Dermis microvascular lymphatic vessel endothelial cell (primary cell): ENCODE results near the gene MAVS. TPM values are rescaled to one million over a fixed set of nuclear protein-coding genes. Genes with fewer than 3 reads are reported as not detected.

Experiments used
- DNase-seq, 2 donors: peaks; one replicate each; pipeline versions ENCODE4 v3.0.0 to v3.0.0-alpha.2; 2010; ENCODE audit warnings: low read depth in 2 of 2
- total RNA-seq: library from RNA; depleted of rRNA; stranded (reverse); fragments of >200 nt; gene quantifications from 2 replicates; pipeline ENCODE4 v1.2.1, GENCODE V29; 2014

Gene MAVS
- 14.5 and 18.0 TPM in 2 replicates for total RNA-seq

- peak; percentile 59 to 88 for DNase-seq
Measured at GRCh38 chr20:3846740-3847428, at the start of gene MAVS. TSS of gene MAVS (plus strand) at chr20:3846834. CDS start at chr20:3854625, 7,791 bp downstream.

- DNase-seq = no peak
Measured at GRCh38 chr20:3797226-3797545, 49.4 kb upstream of the MAVS start.

GRCh38 chr20:3797592-3798372 lies 48.9 kb upstream of the MAVS start:
- DNase-seq = no peak

GRCh38 chr20:3798373-3798768 lies 48.3 kb upstream of the MAVS start:
- no peak for DNase-seq

GRCh38 chr20:3798908-3799248 lies 47.8 kb upstream of the MAVS start:
- DNase-seq = no peak

- no peak for DNase-seq
Measured at GRCh38 chr20:3800256-3800877, 46.3 kb upstream of the MAVS start.

- no peak for DNase-seq
Measured at GRCh38 chr20:3800878-3801260, 45.8 kb upstream of the MAVS start.

- DNase-seq = no peak
Measured at GRCh38 chr20:3801299-3801698, 45.3 kb upstream of the MAVS start.

GRCh38 chr20:3801846-3802245 lies 44.8 kb upstream of the MAVS start:
- no peak for DNase-seq

GRCh38 chr20:3802524-3803239 lies 44.0 kb upstream of the MAVS start:
- no peak for DNase-seq

GRCh38 chr20:3803289-3803688 lies 43.3 kb upstream of the MAVS start:
- no peak for DNase-seq

- no peak for DNase-seq
Measured at GRCh38 chr20:3803854-3804253, 42.8 kb upstream of the MAVS start.

GRCh38 chr20:3804254-3804751 lies 42.3 kb upstream of the MAVS start:
- no peak for DNase-seq

- no peak for DNase-seq
Measured at GRCh38 chr20:3804781-3805180, 41.9 kb upstream of the MAVS start.

GRCh38 chr20:3808544-3808943 lies 38.1 kb upstream of the MAVS start:
- no peak for DNase-seq

- DNase-seq = peak; percentile 93 to 99
Measured at GRCh38 chr20:3811467-3812258, 35.0 kb upstream of the MAVS start.

- DNase-seq = no peak
Measured at GRCh38 chr20:3812259-3812681, 34.4 kb upstream of the MAVS start.

GRCh38 chr20:3812975-3813847 lies 33.4 kb upstream of the MAVS start:
- DNase-seq = no peak

GRCh38 chr20:3813848-3814581 lies 32.6 kb upstream of the MAVS start:
- no peak for DNase-seq
